Liver (tissue), 9 donors: ENCODE results near the gene TAPT1. TPM values are rescaled to one million over a fixed set of nuclear protein-coding genes. Genes with fewer than 3 reads are reported as not detected.

Experiments used
- DNase-seq: peaks from one replicate; pipeline ENCODE4 v3.0.0-alpha.2; 2017; ENCODE audit warnings: low spot score
- H3K27ac ChIP-seq, 2 donors: one replicate each; pipeline ENCODE4 v1.7.0; 2013; ENCODE audit warnings: inconsistent platforms in 2 of 2, low read length in 2 of 2, control low read depth in 1 of 2, low read depth in 1 of 2, mild to moderate bottlenecking in 1 of 2
- H3K27me3 ChIP-seq, 4 donors: one replicate each; pipeline versions ENCODE4 v1.6.1 to v1.7.0; 2013; ENCODE audit warnings: low read length in 3 of 4, inconsistent platforms in 1 of 4, mild to moderate bottlenecking in 1 of 4, moderate library complexity in 1 of 4; ENCODE audit not compliant: control insufficient read depth in 4 of 4, insufficient read depth in 4 of 4
- H3K36me3 ChIP-seq, 4 donors: one replicate each; pipeline versions ENCODE4 v1.6.1 to v1.7.0; 2013; ENCODE audit warnings: low read length in 3 of 4, mild to moderate bottlenecking in 3 of 4, low read depth in 1 of 4, moderate library complexity in 1 of 4; ENCODE audit not compliant: control insufficient read depth in 4 of 4, insufficient read depth in 3 of 4
- H3K4me1 ChIP-seq, 4 donors: one replicate each; pipeline versions ENCODE4 v1.6.1 to v1.7.0; 2013; ENCODE audit warnings: low read length in 3 of 4, mild to moderate bottlenecking in 3 of 4, moderate library complexity in 1 of 4; ENCODE audit not compliant: control insufficient read depth in 4 of 4, insufficient read depth in 4 of 4
- H3K4me3 ChIP-seq, 3 donors: one replicate each; pipeline versions ENCODE4 v1.6.1 to v1.7.0; 2013; ENCODE audit warnings: low read length in 3 of 3, control low read depth in 1 of 3, low read depth in 1 of 3, mild to moderate bottlenecking in 1 of 3
- H3K9ac ChIP-seq, 2 donors: one replicate each; pipeline ENCODE4 v1.7.0; 2013; ENCODE audit warnings: low read length in 2 of 2, mild to moderate bottlenecking in 2 of 2, moderate library complexity in 2 of 2, control low read depth in 1 of 2, low read depth in 1 of 2
- H3K9me3 ChIP-seq, 4 donors: one replicate each; pipeline versions ENCODE4 v1.6.1 to v1.7.0; 2013; ENCODE audit warnings: low read length in 3 of 4; ENCODE audit not compliant: control insufficient read depth in 4 of 4
- EGR1 ChIP-seq, 2 donors: IDR thresholded peaks; 2 replicates each; pipeline ENCODE4 v1.6.1; 2016 to 2018; ENCODE audit warnings: antibody characterized with exemption in 2 of 2, low read depth in 2 of 2
- FOXA1 ChIP-seq: IDR thresholded peaks from 2 replicates; pipeline ENCODE4 v1.6.1; 2016; ENCODE audit warnings: antibody characterized with exemption
- HNF4A ChIP-seq, 2 donors: conservative IDR thresholded peaks; 2 replicates each; pipeline ENCODE4 v1.6.1; 2016; ENCODE audit warnings: antibody characterized with exemption in 2 of 2, mild to moderate bottlenecking in 2 of 2
- HNF4G ChIP-seq: IDR thresholded peaks from 2 replicates; pipeline ENCODE4 v1.6.1; 2016; ENCODE audit warnings: antibody characterized with exemption
- JUND ChIP-seq, 2 donors: IDR thresholded peaks; 2 replicates each; pipeline ENCODE4 v1.6.1; 2016; ENCODE audit warnings: antibody characterized with exemption in 2 of 2
- NR2F2 ChIP-seq: IDR thresholded peaks from 2 replicates; pipeline ENCODE4 v1.6.1; 2016; ENCODE audit warnings: antibody characterized with exemption
- RXRA ChIP-seq, 2 donors: IDR thresholded peaks; 2 replicates each; pipeline ENCODE4 v1.6.1; 2017 to 2018; ENCODE audit warnings: antibody characterized with exemption in 2 of 2, mild to moderate bottlenecking in 1 of 2
- SP1 ChIP-seq: IDR thresholded peaks from 2 replicates; pipeline ENCODE4 v1.6.1; 2018; ENCODE audit warnings: antibody characterized with exemption, mild to moderate bottlenecking
- TAF1 ChIP-seq: conservative IDR thresholded peaks from 2 replicates; pipeline ENCODE4 v1.6.1; 2016; ENCODE audit warnings: antibody characterized with exemption, mild to moderate bottlenecking
- YY1 ChIP-seq: IDR thresholded peaks from 2 replicates; pipeline ENCODE4 v1.6.1; 2016; ENCODE audit warnings: antibody characterized with exemption, mild to moderate bottlenecking
- WGBS: extraction: QIAGEN DNeasy Blood & Tissue Kit; methylation state at CpG from one replicate; pipeline ENCODE4 v1.1.7; 2013; 5-methylcytosine and 5-hydroxymethylcytosine counted together
- polyA plus RNA-seq, 2 donors: library from polyadenylated mRNA; stranded (reverse) in 1 of 2; unstranded in 1 of 2; fragments of 200-250 nt in 1 of 2; fragments of >200 nt in 1 of 2; fragmentation: Nextera tagmentation in 1 of 2; extraction: Ambion mirVana in 1 of 2; gene quantifications; one replicate each; pipeline versions ENCODE4 v1.2.1 to v1.2.3, GENCODE V29; 2013 to 2015
- total RNA-seq, 2 donors: library from RNA; depleted of rRNA; stranded (reverse); fragments of >200 nt; gene quantifications; one replicate each; pipeline ENCODE4 v1.2.3, GENCODE V29; 2014
- TF ChIP-seq, protein P1 (sequence below): IDR thresholded peaks from 2 replicates; pipeline ENCODE4 v1.6.1; 2016; ENCODE audit warnings: antibody characterized with exemption
- TF ChIP-seq, protein P2 (sequence below): IDR thresholded peaks from 2 replicates; pipeline ENCODE4 v1.6.1; 2016; ENCODE audit warnings: antibody characterized with exemption
- TF ChIP-seq, protein P3 (sequence below): fragments of 150-350 bp; IDR thresholded peaks from 2 replicates; pipeline ENCODE4 v1.5.1; 2017; ENCODE audit warnings: improper control_type of control experiment, low read depth, low read length; ENCODE audit not compliant: missing input control
- TF ChIP-seq, protein P4 (sequence below): IDR thresholded peaks from 2 replicates; pipeline ENCODE4 v1.6.1; 2016; ENCODE audit warnings: antibody characterized with exemption, mild to moderate bottlenecking
- TF ChIP-seq, protein P5 (sequence below): IDR thresholded peaks from 2 replicates; pipeline ENCODE4 v1.6.1; 2016; ENCODE audit warnings: antibody characterized with exemption
- donor health status: healthy.
- donor health status: healthy.
- donor health status: healthy.
- donor health status: healthy.
- donor health status: healthy.

Gene TAPT1
- total and polyA plus RNA-seq, 4 donors, result 12.2 to 53.7 (median 22.1) TPM

DNA sequence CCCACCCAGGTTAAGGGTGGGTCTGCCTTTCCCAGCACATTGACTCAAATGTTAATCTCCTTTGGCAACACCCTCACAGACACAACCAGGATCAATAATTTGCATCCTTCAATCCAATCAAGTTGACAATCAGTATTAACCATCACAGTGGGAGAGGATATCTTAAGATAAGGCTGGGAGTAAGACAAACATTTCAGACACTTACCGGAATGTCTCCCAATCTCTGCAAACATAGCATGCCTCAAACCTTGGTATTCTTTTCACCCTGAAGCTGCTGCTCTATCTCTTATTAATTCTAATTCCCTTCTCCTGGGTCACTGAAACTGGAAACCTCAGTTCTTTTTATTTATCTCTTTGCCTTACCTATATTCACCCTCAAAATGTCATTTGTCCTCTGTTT lies 19.0 kb upstream of the TAPT1 start:
- Histone ChIP-seq H3K4me3 (no peak overlapping the region), H3K27ac (no peak overlapping the region), H3K36me3 (peaks cover 0 to 6% (median 0%) of the 10 kb centered on the region in 4 donors), H3K9ac (no peak overlapping the region), H3K4me1 (peaks cover 0 to 2% (median under 1%) of the 10 kb centered on the region in 4 donors), H3K27me3 (no peaks in the 10 kb centered on the region), H3K9me3 (no peaks in the 10 kb centered on the region)
- TF ChIP-seq SP1, result no peak
- TF ChIP-seq, protein P1, sequence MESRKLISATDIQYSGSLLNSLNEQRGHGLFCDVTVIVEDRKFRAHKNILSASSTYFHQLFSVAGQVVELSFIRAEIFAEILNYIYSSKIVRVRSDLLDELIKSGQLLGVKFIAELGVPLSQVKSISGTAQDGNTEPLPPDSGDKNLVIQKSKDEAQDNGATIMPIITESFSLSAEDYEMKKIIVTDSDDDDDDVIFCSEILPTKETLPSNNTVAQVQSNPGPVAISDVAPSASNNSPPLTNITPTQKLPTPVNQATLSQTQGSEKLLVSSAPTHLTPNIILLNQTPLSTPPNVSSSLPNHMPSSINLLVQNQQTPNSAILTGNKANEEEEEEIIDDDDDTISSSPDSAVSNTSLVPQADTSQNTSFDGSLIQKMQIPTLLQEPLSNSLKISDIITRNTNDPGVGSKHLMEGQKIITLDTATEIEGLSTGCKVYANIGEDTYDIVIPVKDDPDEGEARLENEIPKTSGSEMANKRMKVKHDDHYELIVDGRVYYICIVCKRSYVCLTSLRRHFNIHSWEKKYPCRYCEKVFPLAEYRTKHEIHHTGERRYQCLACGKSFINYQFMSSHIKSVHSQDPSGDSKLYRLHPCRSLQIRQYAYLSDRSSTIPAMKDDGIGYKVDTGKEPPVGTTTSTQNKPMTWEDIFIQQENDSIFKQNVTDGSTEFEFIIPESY, result no peak
- TF ChIP-seq RXRA (IDR thresholded peaks at IDR 0.05), result no peak
- no peak for TF ChIP-seq JUND (IDR thresholded peaks at IDR 0.05)
- no peak for TF ChIP-seq TAF1
- no peak for TF ChIP-seq YY1
- no peak for TF ChIP-seq FOXA1
- TF ChIP-seq EGR1 (IDR thresholded peaks at IDR 0.05; ENCODE audit: low read depth in 2 of 2), result no peak
- TF ChIP-seq, protein P2, sequence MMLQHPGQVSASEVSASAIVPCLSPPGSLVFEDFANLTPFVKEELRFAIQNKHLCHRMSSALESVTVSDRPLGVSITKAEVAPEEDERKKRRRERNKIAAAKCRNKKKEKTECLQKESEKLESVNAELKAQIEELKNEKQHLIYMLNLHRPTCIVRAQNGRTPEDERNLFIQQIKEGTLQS, result no peak
- TF ChIP-seq, protein P3, sequence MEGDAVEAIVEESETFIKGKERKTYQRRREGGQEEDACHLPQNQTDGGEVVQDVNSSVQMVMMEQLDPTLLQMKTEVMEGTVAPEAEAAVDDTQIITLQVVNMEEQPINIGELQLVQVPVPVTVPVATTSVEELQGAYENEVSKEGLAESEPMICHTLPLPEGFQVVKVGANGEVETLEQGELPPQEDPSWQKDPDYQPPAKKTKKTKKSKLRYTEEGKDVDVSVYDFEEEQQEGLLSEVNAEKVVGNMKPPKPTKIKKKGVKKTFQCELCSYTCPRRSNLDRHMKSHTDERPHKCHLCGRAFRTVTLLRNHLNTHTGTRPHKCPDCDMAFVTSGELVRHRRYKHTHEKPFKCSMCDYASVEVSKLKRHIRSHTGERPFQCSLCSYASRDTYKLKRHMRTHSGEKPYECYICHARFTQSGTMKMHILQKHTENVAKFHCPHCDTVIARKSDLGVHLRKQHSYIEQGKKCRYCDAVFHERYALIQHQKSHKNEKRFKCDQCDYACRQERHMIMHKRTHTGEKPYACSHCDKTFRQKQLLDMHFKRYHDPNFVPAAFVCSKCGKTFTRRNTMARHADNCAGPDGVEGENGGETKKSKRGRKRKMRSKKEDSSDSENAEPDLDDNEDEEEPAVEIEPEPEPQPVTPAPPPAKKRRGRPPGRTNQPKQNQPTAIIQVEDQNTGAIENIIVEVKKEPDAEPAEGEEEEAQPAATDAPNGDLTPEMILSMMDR, result no peak
- TF ChIP-seq NR2F2, result no peak
- TF ChIP-seq, protein P4, sequence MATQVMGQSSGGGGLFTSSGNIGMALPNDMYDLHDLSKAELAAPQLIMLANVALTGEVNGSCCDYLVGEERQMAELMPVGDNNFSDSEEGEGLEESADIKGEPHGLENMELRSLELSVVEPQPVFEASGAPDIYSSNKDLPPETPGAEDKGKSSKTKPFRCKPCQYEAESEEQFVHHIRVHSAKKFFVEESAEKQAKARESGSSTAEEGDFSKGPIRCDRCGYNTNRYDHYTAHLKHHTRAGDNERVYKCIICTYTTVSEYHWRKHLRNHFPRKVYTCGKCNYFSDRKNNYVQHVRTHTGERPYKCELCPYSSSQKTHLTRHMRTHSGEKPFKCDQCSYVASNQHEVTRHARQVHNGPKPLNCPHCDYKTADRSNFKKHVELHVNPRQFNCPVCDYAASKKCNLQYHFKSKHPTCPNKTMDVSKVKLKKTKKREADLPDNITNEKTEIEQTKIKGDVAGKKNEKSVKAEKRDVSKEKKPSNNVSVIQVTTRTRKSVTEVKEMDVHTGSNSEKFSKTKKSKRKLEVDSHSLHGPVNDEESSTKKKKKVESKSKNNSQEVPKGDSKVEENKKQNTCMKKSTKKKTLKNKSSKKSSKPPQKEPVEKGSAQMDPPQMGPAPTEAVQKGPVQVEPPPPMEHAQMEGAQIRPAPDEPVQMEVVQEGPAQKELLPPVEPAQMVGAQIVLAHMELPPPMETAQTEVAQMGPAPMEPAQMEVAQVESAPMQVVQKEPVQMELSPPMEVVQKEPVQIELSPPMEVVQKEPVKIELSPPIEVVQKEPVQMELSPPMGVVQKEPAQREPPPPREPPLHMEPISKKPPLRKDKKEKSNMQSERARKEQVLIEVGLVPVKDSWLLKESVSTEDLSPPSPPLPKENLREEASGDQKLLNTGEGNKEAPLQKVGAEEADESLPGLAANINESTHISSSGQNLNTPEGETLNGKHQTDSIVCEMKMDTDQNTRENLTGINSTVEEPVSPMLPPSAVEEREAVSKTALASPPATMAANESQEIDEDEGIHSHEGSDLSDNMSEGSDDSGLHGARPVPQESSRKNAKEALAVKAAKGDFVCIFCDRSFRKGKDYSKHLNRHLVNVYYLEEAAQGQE, result no peak
- TF ChIP-seq, protein P5, sequence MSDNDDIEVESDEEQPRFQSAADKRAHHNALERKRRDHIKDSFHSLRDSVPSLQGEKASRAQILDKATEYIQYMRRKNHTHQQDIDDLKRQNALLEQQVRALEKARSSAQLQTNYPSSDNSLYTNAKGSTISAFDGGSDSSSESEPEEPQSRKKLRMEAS, result no peak
- no peak for DNase-seq
- 97% methylated on average over 1 of the region's 1 CpG for WGBS

DNA sequence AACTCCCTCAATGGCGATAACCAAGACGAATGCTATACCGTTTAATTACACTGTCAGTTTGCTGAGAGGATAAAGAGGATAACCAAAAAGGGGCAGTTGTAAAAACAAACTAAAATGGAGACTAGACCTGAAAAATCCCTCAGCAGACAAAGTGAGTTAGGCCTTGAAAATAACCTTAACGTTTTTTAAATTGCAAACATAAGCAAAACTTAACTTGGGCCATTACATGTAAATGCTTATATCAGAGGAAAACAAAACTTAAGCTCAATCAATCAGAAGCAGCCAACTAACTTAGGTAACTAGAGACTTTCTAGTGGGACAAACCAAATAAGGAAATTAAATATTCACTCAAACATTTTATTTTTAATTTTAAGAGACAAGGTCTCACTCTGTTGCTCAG lies 17.0 kb upstream of the TAPT1 start:
- Histone ChIP-seq H3K9ac (no peak overlapping the region), H3K27ac (no peak overlapping the region), H3K27me3 (no peaks in the 10 kb centered on the region), H3K9me3 (no peaks in the 10 kb centered on the region), H3K36me3 (peaks cover 0 to 6% (median 0%) of the 10 kb centered on the region in 4 donors), H3K4me3 (no peak overlapping the region), H3K4me1 (peaks cover 2 to 17% (median 12%) of the 10 kb centered on the region in 4 donors)
- DNase-seq, result no peak
- WGBS, result 92% methylated on average over 4 of the region's 4 CpGs
- TF ChIP-seq, protein P2, result no peak
- TF ChIP-seq SP1 (no peak), HNF4G (no peak), YY1 (no peak), HNF4A (conservative IDR thresholded peaks at IDR 0.05) (no peak)
- TF ChIP-seq, protein P5, result no peak
- TF ChIP-seq, protein P4, result no peak
- TF ChIP-seq, protein P1, result no peak
